Left lung (tissue), 10 donors: ENCODE data around the gene ZFPM1. TPM values are rescaled to one million over a fixed set of nuclear protein-coding genes. Genes with fewer than 3 reads are reported as not detected.

ENCODE experiments used
- ATAC-seq: fragments of 200-7000 bp; cut with Tn5 transposase; one replicate; pipeline ENCODE4 v1.9.1; 2020; ENCODE audit warnings: moderate library complexity
- DNase-seq, 4 donors: peaks; one replicate each; pipeline ENCODE4 v3.0.0-alpha.2; 2013 to 2020
- H3K27ac ChIP-seq, 2 donors: fragments of 200-600 bp; sonication (generic) in 1 of 2; one replicate each; pipeline versions ENCODE4 v1.5.0 to v1.8.0; 2020 to 2021
- H3K27me3 ChIP-seq, 2 donors: fragments of 200-600 bp; sonication (generic) in 1 of 2; one replicate each; pipeline versions ENCODE4 v1.5.0 to v1.8.0; 2020 to 2021
- H3K36me3 ChIP-seq, 2 donors: fragments of 200-600 bp; sonication (generic) in 1 of 2; one replicate each; pipeline versions ENCODE4 v1.5.0 to v1.8.0; 2020 to 2021
- H3K4me1 ChIP-seq, 2 donors: fragments of 200-600 bp; one replicate each; pipeline ENCODE4 v1.8.0; 2021
- H3K4me3 ChIP-seq, 2 donors: fragments of 200-600 bp; sonication (generic) in 1 of 2; one replicate each; pipeline versions ENCODE4 v1.5.0 to v1.8.0; 2020 to 2021; ENCODE audit warnings: mild to moderate bottlenecking in 1 of 2
- H3K9me3 ChIP-seq, 2 donors: fragments of 200-600 bp; sonication (generic) in 1 of 2; one replicate each; pipeline versions ENCODE4 v1.5.0 to v1.8.0; 2020 to 2021
- CTCF ChIP-seq, 2 donors: fragments of 200-600 bp; sonication (generic) in 1 of 2; IDR thresholded peaks; one replicate each; pipeline versions ENCODE4 v1.5.0 to v1.8.0; 2021; ENCODE audit warnings: antibody characterized with exemption in 2 of 2
- intact Hi-C, 2 donors: fragments of 100-400 bp; cut with DNase I; formaldehyde crosslinking; loops; one replicate each; pipeline versions ENCODE4 v1.11.2 to v1.14.2; 2022
- polyA plus RNA-seq, 6 donors: library from polyadenylated mRNA; unstranded; fragments of 120-200 nt; gene quantifications; one replicate each; pipeline ENCODE4 v1.2.1, GENCODE V29; 2013; ENCODE audit not compliant: insufficient read length in 6 of 6
- total RNA-seq, 2 donors: library from RNA; stranded (reverse); fragmentation: NEBNext Ultra II Directional; extraction: Animal tissue kit (Norgen Biotek cat#: 25700); gene quantifications; one replicate each; pipeline ENCODE4 v1.2.1, GENCODE V29; 2021
- donor health status: DM: no; HTN: yes; CAD: no.
- donor health status: DM: no; HTN: no; CAD: no.

The ZFPM1 gene
- total and polyA plus RNA-seq, 8 donors, result 1.8 to 7.0 (median 3.6) TPM

DNA sequence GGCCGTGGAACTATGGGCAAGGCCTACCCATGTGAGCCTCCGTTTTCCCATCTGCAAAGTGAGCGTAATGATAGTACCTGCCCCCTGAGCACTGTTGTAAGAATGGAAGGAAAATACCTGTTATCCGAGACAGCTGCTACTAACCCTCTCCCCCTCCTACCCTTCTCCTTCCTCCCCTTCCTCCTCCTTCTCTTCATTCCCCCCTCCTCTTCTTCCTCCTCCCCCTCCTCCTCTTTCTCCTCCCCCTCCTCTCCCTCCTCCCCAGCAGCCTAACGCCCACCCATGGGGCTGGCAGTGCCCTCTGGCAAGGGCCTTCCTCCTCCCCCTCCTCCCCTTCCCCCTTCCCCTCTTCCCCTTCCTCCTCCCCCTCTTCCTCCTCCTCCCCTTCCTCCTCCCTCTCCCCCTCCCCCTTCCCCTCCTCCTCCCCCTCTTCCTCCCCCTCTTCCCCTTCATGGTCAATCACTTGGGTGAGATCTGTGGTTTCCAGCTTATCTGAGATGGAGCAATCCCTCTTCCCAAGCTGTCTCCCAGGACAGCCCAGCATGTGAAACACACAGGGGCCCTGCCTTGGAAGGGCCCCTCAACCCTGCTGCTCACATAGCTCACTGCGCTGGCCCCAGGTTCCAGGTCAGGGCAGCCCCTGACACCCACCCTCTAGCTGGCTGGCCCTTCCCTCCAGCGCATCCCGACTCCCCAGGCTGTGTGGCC is 6.4 kb downstream of the ZFPM1 start:
- Histone ChIP-seq H3K4me1 (peaks cover 16 to 25% of the 10 kb centered on the region in 2 donors), H3K27me3 (peaks cover 0 to 33% of the 10 kb centered on the region in 2 donors), H3K36me3 (no peaks in the 10 kb centered on the region), H3K27ac (no peak overlapping the region), H3K9me3 (no peaks in the 10 kb centered on the region), H3K4me3 (no peak overlapping the region)
- TF ChIP-seq CTCF (IDR thresholded peaks at IDR 0.05), result no peak
- DNase-seq (no peak), ATAC-seq (no peak)
- intact Hi-C loops, result no loop called here

DNA sequence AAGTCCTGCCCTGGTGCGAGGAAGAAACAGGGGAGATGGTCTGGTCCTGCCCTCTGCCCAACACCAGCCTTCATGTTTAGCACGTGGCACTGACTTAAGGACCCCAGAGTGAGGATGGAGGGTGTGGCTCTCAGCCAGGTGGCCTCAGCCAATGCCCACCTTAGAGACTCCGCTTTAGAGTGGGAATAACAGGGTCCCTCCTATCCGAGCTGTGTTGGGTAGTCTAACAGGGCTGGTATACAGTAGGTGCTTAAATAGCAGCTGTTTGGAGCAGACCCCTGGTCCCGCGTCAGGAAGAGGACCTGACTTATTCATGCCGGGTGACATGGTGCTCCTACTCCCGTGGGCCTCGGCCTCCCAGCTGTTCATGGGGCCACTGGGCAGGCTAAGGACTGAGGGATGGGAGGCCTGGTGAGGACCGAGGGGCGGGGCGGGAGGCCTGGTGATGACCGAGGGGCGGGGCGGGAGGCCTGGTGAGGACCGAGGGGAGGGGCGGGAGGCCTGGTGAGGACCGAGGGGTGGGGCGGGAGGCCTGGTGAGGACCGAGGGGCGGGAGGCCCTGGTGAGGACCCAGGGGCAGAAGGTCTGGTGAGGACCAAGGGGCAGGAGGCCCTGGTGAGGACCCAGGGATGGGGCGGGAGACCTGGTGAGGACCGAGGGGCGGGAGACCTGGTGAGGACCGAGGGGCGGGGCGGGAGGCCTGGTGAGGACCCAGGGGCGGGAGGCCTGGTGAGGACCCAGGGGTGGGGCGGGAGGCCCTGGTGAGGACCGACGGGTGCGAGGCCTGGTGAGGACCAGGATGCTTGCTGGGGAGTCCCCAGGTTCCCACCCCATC is 7.6 kb downstream of the ZFPM1 start:
- intact Hi-C loops, result no loop called here
- TF ChIP-seq CTCF (IDR thresholded peaks at IDR 0.05), result no peak
- Histone ChIP-seq H3K27me3 (peaks cover 0 to 21% of the 10 kb centered on the region in 2 donors), H3K27ac (no peak overlapping the region), H3K9me3 (no peaks in the 10 kb centered on the region), H3K4me3 (no peak overlapping the region), H3K36me3 (no peaks in the 10 kb centered on the region), H3K4me1 (peaks cover 13 to 23% of the 10 kb centered on the region in 2 donors)
- DNase-seq (no peak), ATAC-seq (no peak)

- DNase-seq (peak in 1 of 4 donors; percentile 28), ATAC-seq (peak; percentile 57)
- H3K4me3 ChIP-seq, result no peak overlapping the region
- TF ChIP-seq CTCF (IDR thresholded peaks at IDR 0.05), result no peak
- H3K27ac ChIP-seq, result no peak overlapping the region
- peaks cover 0 to 12% of the 10 kb centered on the region in 2 donors for H3K27me3 ChIP-seq
- H3K36me3 ChIP-seq, result no peaks in the 10 kb centered on the region
- intact Hi-C loops, result no loop called here
- peaks cover 9 to 19% of the 10 kb centered on the region in 2 donors for H3K4me1 ChIP-seq
- H3K9me3 ChIP-seq, result no peaks in the 10 kb centered on the region
Observed at GRCh38 chr16:88461331-88462269, 8.5 kb downstream of the ZFPM1 start.

GRCh38 chr16:88462396-88462795 is 9.3 kb downstream of the ZFPM1 start:
- no peak overlapping the region for H3K27ac ChIP-seq
- TF ChIP-seq CTCF (IDR thresholded peaks at IDR 0.05), result no peak
- intact Hi-C loops, result no loop called here
- H3K27me3 ChIP-seq, result peaks cover 0 to 4% of the 10 kb centered on the region in 2 donors
- no peak for ATAC-seq
- H3K9me3 ChIP-seq, result no peaks in the 10 kb centered on the region
- no peak overlapping the region for H3K4me3 ChIP-seq
- DNase-seq, result no peak
- H3K4me1 ChIP-seq, result peaks cover 9 to 18% of the 10 kb centered on the region in 2 donors
- H3K36me3 ChIP-seq, result no peaks in the 10 kb centered on the region
